LNCaP clone FGC (cell line): ENCODE results near the gene CLDN10.

Source experiments
- DNase-seq: peaks from one replicate; pipeline ENCODE4 v3.0.0-alpha.2; 2011; ENCODE audit warnings: low read depth
- H3K4me3 ChIP-seq: 2 replicates; pipeline ENCODE4 v1.5.1; 2011; ENCODE audit warnings: mild to moderate bottlenecking, low read depth, low read length, control low read depth
- TF ChIP-seq, protein P1 (sequence below): IDR thresholded peaks from 2 replicates; pipeline ENCODE4 v1.5.1; 2012; ENCODE audit warnings: mild to moderate bottlenecking; ENCODE audit not compliant: control insufficient read depth, insufficient read depth; ENCODE audit errors: extremely low read depth

CLDN10 gene

DNA sequence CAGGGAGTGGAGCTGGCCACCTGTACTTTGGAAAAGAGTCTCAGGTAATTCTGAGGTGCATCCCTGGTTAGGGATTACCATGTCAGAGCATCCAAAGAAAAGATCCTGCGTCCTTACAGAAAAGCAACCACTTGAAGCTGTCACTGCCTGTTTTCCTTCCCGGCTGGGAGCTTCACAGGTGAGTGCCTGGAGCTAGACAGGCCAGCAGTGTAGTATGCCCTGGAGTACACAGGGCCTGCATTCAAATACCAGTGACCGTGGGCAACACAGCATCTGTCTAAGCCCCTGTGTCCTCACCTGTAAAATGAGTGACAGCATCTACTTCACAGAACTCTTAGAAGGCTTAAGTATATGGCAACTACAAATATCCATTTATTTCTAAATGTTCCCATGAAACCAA, 63.0 kb downstream of the CLDN10 start:
- TF ChIP-seq, protein P1, sequence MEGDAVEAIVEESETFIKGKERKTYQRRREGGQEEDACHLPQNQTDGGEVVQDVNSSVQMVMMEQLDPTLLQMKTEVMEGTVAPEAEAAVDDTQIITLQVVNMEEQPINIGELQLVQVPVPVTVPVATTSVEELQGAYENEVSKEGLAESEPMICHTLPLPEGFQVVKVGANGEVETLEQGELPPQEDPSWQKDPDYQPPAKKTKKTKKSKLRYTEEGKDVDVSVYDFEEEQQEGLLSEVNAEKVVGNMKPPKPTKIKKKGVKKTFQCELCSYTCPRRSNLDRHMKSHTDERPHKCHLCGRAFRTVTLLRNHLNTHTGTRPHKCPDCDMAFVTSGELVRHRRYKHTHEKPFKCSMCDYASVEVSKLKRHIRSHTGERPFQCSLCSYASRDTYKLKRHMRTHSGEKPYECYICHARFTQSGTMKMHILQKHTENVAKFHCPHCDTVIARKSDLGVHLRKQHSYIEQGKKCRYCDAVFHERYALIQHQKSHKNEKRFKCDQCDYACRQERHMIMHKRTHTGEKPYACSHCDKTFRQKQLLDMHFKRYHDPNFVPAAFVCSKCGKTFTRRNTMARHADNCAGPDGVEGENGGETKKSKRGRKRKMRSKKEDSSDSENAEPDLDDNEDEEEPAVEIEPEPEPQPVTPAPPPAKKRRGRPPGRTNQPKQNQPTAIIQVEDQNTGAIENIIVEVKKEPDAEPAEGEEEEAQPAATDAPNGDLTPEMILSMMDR = no peak
- DNase-seq = no peak
- no peak overlapping the region for H3K4me3 ChIP-seq

DNA sequence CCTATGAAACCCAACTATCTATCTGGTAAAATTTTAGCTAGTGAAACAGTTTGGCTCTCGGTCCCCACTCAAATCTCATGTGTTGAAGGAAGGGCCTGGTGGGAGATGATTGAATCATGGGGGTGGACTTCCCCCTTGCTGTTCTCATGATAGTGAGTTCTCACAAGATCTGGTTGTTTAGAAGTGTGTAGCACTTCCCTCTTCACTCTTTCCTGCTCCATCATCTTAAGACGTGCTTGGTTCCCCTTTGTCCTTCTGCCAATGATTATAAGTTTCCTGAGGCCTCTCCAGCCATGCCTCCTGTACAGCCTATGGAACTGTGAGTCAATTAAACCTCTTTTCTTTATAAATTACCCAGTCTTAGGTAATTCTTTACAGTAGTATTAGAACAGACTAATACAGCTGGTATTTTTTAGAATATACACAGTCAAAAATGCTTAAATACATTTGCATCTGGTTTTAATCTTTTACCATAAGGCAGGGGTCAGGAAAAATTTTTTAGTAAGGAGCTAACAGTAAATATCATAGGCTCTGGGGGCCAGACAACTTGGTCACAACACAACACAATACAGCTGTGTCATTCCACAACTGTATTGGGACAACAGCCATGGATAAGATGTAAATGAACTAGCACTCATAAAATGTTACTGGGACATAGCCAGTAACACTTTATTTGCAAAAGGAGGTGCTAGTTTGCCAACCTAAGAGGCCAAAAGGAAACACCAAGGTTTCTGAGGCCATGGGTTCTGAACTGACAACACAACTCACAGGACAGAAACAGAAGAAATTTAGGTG, 67.7 kb downstream of the CLDN10 start:
- TF ChIP-seq, protein P1 = no peak
- DNase-seq = peak; percentile 83
- peak overlapping the region; percentile 14; the same call in 1 of the 2 replicates for H3K4me3 ChIP-seq

DNA sequence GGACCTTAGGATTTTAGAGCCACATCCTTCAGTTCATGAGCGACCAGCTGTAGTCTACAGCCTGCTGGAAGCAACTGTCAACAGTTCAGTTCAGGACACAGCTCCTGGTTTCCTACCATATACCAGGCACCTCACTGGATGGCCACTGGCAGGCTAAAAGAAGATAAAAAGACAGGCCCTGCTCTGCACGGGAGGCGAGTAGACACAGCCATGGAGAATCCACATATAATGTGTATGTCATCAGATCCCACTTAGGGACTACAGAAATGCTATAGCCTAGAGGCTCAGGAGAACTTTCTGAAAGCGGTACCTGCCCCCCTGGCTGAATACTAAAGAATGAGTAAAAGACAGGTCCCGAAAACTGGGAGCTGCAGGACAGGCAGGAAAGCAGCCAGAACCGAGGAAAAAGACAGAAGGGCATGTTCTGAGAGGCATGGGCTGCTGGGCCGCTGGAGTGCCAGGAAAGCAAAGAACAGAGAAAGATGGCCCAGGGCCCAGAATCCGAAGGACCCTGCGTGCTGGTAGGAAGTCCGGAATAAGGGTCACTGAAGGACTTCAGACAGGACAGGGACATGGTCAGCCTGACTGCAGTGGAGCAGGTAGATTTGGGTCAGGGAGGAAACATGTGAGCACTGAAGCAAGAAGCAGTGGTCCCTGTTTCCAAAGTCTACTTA, 68.4 kb downstream of the CLDN10 start:
- DNase-seq = peak; percentile 23
- peak overlapping the region; percentile 14; the same call in 1 of the 2 replicates for H3K4me3 ChIP-seq
- TF ChIP-seq, protein P1 = no peak

DNA sequence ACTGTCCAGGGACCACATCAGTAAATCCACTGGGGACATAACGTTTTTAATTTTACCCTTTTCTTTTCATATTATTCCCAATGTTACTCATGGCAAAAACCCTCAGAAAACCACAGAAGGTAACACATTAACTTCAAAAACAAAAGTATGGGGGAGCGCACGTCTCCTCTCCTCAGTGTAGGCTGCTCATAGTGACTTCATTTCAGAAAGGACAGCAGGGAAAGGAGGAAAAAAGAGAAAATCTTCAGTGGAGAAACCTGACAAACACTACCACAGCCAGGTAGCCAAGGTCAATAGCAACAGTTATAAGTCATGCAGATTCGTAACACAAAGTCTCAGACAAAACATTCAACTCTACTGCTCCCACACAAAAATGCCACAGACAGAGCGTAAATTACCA, 70.6 kb downstream of the CLDN10 start:
- no peak overlapping the region for H3K4me3 ChIP-seq
- no peak for DNase-seq
- TF ChIP-seq, protein P1 = no peak

DNA sequence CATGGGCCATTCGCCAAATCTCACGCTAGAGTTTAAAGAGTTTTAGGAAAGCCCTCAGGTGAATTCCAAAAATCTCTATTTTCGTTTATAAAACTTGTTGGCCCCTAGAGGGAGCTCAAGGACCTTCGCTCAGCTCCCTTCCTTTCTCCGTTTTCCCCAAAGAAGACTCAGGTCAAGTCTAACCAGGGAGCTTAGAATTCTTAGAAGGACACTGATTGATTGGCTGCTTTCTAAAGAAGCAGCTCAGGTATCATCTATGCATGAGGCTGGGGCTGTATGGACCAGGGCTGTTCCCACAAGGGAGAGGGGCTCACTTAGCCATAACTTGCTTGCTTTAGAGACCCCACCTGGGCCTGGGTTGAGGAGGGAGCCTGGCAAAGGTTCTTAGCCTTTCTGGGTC, 71.5 kb downstream of the CLDN10 start:
- TF ChIP-seq, protein P1 = peak; percentile 49

DNA sequence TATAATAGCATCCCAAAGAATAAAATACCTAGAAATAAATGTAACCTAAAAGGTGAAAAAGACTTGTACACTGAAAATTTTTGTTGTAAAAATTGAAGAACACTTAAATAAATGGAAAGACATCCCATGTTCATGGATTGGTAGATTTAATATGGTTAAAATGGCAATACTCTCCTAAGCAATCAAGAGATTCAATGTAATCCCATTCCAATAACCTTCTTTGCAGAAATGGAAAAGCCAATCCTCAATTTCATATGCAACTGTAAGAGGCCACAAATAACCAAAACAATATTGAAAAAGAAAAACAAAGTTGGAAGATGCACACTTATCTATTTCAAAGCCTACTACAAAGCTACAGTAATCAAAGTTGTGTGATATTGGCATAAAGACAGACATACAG, 74.2 kb downstream of the CLDN10 start:
- TF ChIP-seq, protein P1 = no peak
- no peak overlapping the region for H3K4me3 ChIP-seq
- no peak for DNase-seq

More for the DNA sequence above, 71.5 kb downstream of the CLDN10 start:
- DNase-seq = no peak
- no peak overlapping the region for H3K4me3 ChIP-seq
